IMR-90 (cell line): ENCODE results near the gene IMPDH1. TPM values are rescaled to one million over a fixed set of nuclear protein-coding genes. Genes with fewer than 3 reads are reported as not detected.

Experiments
- CEBPB ChIP-seq: IDR thresholded peaks from 2 replicates; pipeline ENCODE4 v1.6.1; 2012; ENCODE audit warnings: low read depth, low read length, improper control_type of control experiment
- CHD1 ChIP-seq: IDR thresholded peaks from 2 replicates; pipeline ENCODE4 v1.6.1; 2012; ENCODE audit warnings: low read depth, low read length, improper control_type of control experiment
- ELK1 ChIP-seq: fragments of 150-350 bp; IDR thresholded peaks from 2 replicates; pipeline ENCODE4 v1.6.1; 2016; ENCODE audit warnings: low read depth, mild to moderate bottlenecking, low read length, moderate library complexity, borderline replicate concordance
- polyA plus RNA-seq, 3 experiments: library from polyadenylated mRNA; depleted of rRNA; stranded (reverse); fragments of >200 nt; gene quantifications; 2 replicates each; pipeline ENCODE4 v1.2.3, GENCODE V29; 2012; ENCODE audit warnings: low replicate concordance in 1 of 3
- total RNA-seq: library from RNA; depleted of rRNA; stranded (reverse); fragments of >200 nt; gene quantifications from 2 replicates; pipeline ENCODE4 v1.2.3, GENCODE V29; 2012

IMPDH1 gene
- total and polyA plus RNA-seq, 2 of the 4 experiments (the other 2 are of a cell fraction): 49.5 to 69.3 TPM

DNA sequence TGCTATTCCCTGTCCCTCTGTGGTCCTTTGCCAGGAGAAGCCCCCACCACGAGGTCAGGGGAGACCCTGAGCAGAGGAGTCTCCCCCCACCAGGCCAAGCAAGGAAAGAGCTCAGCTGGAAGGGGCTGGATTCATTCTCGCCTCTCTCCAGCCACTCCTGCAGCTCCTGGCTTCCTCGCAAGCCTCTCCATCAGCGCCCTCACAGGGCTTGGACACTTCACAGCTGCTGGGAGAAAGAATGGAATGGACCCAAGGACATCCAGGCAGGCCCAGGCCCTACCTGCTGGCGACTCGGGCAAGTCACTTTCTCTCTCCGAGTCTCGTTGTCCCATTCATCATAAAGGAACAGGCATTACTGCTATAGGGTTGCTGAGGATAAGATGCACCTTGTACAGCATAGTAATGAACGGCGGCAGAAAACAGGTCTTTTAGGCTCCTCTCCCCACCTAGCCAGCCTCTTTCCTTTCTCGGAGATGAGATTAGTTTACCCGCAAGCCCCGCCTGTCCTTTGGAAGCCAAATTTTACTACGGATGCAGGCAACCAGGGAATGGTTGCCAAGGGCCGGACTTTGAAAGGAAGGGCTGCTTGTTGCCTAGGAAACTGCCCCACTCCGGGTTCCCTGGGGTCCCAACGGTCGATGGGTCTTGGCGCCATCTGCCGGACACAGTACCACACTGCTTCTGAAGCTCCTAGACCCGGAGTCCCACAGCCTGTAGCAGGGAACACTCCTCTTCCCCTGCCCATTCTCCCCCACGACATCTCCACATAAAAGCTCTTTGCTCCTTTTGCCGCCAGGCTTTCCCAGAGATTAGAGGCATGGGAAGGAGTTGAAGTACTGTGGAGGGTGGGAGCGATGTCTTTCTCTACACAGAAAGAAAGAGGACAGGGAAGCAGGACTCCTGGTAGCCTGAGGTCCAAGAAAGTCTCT is 22.3 kb downstream of the IMPDH1 start (continued):
- no peak for TF ChIP-seq ELK1
- TF ChIP-seq CEBPB: no peak
- TF ChIP-seq CHD1: no peak
